Spinal cord (tissue), 10 donors: Measurements from ENCODE around the gene GAB4. TPM values are rescaled to one million over a fixed set of nuclear protein-coding genes. Genes with fewer than 3 reads are reported as not detected.

Experiments used
- DNase-seq, 6 donors: peaks; one replicate each; pipeline versions ENCODE4 v3.0.0 to v3.0.0-alpha.2; 2013 to 2015; ENCODE audit warnings: low spot score in 6 of 6, low read depth in 4 of 6
- H3K27ac ChIP-seq: one replicate; pipeline ENCODE4 v1.5.1; 2013; ENCODE audit warnings: low read depth, low read length, control low read depth
- H3K27me3 ChIP-seq: one replicate; pipeline ENCODE4 v1.6.1; 2013; ENCODE audit warnings: low read length; ENCODE audit not compliant: control insufficient read depth, insufficient read depth
- H3K36me3 ChIP-seq: one replicate; pipeline ENCODE4 v1.6.1; 2013; ENCODE audit warnings: low read length; ENCODE audit not compliant: control insufficient read depth, insufficient read depth
- H3K4me1 ChIP-seq: one replicate; pipeline ENCODE4 v1.6.1; 2013; ENCODE audit warnings: low read length; ENCODE audit not compliant: control insufficient read depth, insufficient read depth
- H3K4me3 ChIP-seq: one replicate; pipeline ENCODE4 v1.5.1; 2013; ENCODE audit warnings: low read depth, low read length, control low read depth
- H3K9me3 ChIP-seq: one replicate; pipeline ENCODE4 v1.6.1; 2013; ENCODE audit warnings: low read length; ENCODE audit not compliant: control insufficient read depth, insufficient read depth
- WGBS: methylation state at CpG from one replicate; pipeline ENCODE4 v1.1.5; 2013; ENCODE audit warnings: missing lambda C conversion rate; ENCODE audit not compliant: insufficient coverage; 5-methylcytosine and 5-hydroxymethylcytosine counted together
- polyA plus RNA-seq, 2 donors: library from polyadenylated mRNA; unstranded; fragments of 120-200 nt; gene quantifications; one replicate each; pipeline ENCODE4 v1.2.1, GENCODE V29; 2013; ENCODE audit not compliant: insufficient read length in 2 of 2
- total RNA-seq, 2 donors: library from RNA; depleted of rRNA in 1 of 2; stranded (reverse); fragments of 120-200 nt in 1 of 2; fragments of >200 nt in 1 of 2; gene quantifications; one replicate each; pipeline versions ENCODE4 v1.2.3 to v1.2.4, GENCODE V29; 2013 to 2014
- donor health status: healthy.

Gene GAB4
- total and polyA plus RNA-seq, 4 donors: 0.06 to 0.36 (median 0.18) TPM

DNA sequence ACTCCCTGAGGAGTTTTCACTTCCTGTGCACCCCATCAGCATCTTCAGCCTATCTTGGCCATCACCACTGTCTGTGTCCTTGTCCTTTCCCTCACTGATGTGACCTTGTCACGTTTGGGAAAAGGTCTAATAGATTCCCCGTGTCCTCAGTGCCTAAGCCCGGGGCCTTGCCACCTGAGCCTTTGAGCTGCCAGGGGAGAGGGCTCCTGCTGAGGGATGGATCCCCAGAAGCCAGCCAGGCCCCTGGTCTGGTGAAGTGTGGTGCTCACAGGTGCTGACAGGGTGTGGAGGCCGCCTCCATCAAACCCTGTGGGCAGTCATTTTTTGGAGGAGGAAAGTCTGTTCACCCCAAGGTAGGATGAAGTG, 47.2 kb downstream of the GAB4 start:
- no peak for DNase-seq
- no peaks in the 10 kb centered on the region for H3K36me3 ChIP-seq
- H3K4me1 ChIP-seq: no peaks in the 10 kb centered on the region
- no peaks in the 10 kb centered on the region for H3K9me3 ChIP-seq
- H3K4me3 ChIP-seq: no peak overlapping the region
- H3K27me3 ChIP-seq: no peaks in the 10 kb centered on the region
- WGBS: 74% methylated on average over 3 of the region's 4 CpGs
- no peak overlapping the region for H3K27ac ChIP-seq

DNA sequence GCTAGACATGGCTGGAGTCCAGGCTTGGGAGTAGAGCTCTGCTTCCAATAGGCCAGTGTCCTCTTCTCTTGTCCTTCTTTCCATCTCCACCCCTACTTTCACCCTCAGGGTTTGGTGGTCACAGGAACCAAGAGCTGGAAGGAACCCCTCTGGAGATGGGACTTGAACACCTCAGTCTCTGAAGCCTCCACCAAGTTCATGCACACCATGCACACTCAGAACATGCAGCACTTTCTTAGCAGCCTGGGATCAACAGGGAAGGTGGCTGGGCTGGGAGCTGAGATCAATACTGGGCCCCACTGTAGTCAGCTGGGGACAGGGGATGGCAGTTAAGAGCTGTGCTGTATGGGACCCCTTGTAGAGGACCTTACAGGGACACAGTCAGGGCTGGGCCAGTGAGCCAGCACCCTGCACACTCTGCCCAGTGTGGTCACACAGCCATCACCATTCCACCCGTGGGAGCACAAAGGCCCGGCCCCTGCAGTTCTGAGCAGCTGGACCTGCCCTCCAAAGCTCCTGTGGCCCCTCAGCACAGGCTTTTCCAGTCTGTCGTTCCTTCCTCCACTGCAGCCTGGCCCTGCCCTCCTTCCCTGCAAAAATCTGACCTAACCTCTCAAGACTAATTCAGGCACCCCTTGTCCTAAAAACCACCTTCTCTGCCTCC, 47.7 kb downstream of the GAB4 start:
- no peaks in the 10 kb centered on the region for H3K36me3 ChIP-seq
- H3K4me1 ChIP-seq: peaks cover 3% of the 10 kb centered on the region
- H3K27ac ChIP-seq: no peak overlapping the region
- 92% methylated on average over 3 of the region's 3 CpGs for WGBS
- no peak for DNase-seq
- H3K9me3 ChIP-seq: no peaks in the 10 kb centered on the region
- H3K4me3 ChIP-seq: no peak overlapping the region
- H3K27me3 ChIP-seq: no peaks in the 10 kb centered on the region

DNA sequence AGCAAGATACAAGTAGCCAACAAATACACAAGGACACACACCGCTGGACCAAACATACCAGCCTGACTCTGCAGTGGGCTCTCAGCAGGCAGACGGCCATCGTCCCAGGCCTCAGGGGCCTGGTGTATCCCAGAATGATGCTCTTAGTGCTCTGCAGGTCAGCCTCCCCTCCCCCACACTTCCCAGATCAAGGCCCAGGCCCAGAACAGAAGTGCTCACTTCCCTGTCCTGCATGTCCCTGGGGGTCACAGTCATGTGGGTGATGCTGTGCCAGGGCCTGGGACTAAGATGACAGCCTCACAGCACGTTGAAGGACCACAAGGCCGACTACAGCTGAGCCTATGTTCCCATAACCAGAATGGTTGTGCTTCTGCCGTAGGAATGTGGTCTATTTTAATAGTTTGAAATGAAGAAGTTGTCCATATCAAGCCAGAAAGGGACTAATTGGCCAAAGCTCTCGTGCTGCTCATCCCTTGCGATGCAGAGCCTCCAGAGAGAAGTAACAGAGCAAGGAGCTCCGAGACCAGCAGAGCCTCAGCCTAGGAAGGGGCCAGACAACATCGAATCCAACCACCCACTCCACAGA, 48.6 kb downstream of the GAB4 start:
- 84% methylated on average over 8 of the region's 10 CpGs for WGBS
- Histone ChIP-seq H3K36me3 (no peaks in the 10 kb centered on the region), H3K4me3 (no peak overlapping the region), H3K27ac (no peak overlapping the region), H3K27me3 (no peaks in the 10 kb centered on the region), H3K4me1 (peaks cover 7% of the 10 kb centered on the region), H3K9me3 (no peaks in the 10 kb centered on the region)
- no peak for DNase-seq

DNA sequence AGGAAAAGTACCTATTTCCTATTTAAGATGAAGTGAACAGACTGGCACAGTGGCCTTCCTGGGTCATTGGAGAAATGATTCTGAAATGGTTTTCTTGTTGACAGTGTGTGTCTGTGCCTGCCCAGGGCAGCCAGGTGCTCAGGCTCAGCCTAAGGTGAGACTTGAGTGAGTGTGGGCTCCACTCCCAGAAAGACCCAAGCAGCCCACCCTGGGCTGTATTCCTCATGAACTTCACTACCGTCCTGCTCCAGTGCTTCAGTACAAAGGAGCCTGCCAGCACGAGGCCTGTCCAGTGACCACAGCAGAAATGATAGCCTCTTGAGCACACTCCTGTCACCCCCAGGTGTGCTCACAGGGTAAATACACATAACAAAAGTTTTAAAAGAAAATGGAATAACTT, 49.5 kb downstream of the GAB4 start:
- Histone ChIP-seq H3K27ac (no peak overlapping the region), H3K4me1 (peaks cover 7% of the 10 kb centered on the region), H3K36me3 (no peaks in the 10 kb centered on the region), H3K4me3 (no peak overlapping the region), H3K9me3 (no peaks in the 10 kb centered on the region), H3K27me3 (no peaks in the 10 kb centered on the region)
- 90% methylated on average over 2 of the region's 2 CpGs for WGBS
- no peak for DNase-seq

DNA sequence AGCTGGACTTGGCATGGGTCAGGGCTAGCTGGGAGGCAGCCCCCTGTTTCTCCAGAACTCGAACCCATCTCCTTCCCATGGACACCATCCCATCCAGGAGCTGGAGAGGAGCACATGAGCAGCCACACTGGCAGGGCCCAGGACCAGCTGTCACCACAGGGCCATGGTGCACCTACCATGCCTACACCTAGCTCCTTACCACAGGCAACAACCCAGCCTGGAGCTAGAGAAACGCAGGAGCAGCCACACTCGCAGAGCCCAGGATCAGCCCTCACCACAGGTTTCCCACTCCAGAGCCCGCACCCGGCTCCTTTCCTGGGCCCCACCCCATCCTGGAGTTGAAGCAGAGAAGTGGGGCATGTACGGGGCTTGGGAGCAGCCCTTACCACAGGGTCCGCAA, 50.2 kb downstream of the GAB4 start:
- Histone ChIP-seq H3K27me3 (no peaks in the 10 kb centered on the region), H3K4me3 (no peak overlapping the region), H3K9me3 (no peaks in the 10 kb centered on the region), H3K4me1 (peaks cover 7% of the 10 kb centered on the region), H3K27ac (no peak overlapping the region), H3K36me3 (no peaks in the 10 kb centered on the region)
- WGBS: 85% methylated on average over 6 of the region's 7 CpGs
- no peak for DNase-seq

DNA sequence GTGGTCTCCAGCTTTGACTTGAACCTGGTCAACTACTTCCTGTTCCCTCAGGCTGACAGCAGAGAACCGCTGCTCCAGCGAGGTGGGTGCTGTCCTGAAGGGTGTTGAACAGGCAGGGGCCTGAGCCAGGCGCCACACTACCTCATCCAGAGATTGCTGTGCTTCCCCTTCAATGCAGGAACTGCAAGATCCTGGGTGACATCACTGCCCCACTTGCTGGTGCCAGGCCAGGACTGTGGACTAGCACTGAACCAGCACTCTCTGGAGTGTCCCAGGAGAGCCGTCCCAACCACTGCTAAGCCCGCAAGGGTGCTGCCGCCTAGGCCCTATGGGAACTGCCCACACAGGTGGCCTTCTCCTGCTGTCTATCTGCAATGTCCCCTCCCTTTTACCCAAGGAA, 51.7 kb downstream of the GAB4 start:
- Histone ChIP-seq H3K4me3 (no peak overlapping the region), H3K27ac (no peak overlapping the region), H3K27me3 (no peaks in the 10 kb centered on the region), H3K9me3 (no peaks in the 10 kb centered on the region), H3K4me1 (peaks cover 7% of the 10 kb centered on the region), H3K36me3 (no peaks in the 10 kb centered on the region)
- no peak for DNase-seq
- WGBS: 86% methylated on average over 6 of the region's 6 CpGs

DNA sequence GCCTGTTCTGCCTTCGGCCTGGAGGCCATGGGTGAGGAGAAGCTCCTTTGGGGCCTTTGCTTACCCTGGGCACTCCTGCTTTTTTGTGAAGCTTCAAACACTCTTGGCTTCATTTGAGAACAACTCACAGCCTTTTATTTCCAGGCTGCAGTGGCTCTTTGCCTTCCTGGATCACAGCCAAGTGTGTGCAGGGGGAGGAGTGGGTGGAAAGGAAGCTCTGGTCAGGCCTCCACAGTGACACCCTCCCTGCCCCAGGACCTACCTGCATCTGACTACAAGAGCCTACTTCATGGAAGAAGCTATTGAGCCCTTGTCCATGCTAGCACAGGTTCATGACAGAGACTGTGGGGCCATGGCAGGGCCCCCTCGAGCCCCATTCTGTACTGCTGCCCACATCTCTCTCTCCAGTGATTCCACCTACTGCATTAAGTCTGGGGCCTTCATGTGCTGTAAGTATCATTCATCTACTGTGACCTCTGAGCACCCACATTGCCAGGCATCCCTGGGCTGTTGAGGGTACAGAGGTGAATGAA, 52.3 kb downstream of the GAB4 start:
- no peak overlapping the region for H3K27ac ChIP-seq
- no peaks in the 10 kb centered on the region for H3K27me3 ChIP-seq
- H3K4me1 ChIP-seq: peaks cover 7% of the 10 kb centered on the region
- 54% methylated on average over 2 of the region's 2 CpGs for WGBS
- no peak overlapping the region for H3K4me3 ChIP-seq
- no peaks in the 10 kb centered on the region for H3K9me3 ChIP-seq
- no peaks in the 10 kb centered on the region for H3K36me3 ChIP-seq
- DNase-seq: peak in 3 of 6 donors; percentile 15 to 37 (median 31)

DNA sequence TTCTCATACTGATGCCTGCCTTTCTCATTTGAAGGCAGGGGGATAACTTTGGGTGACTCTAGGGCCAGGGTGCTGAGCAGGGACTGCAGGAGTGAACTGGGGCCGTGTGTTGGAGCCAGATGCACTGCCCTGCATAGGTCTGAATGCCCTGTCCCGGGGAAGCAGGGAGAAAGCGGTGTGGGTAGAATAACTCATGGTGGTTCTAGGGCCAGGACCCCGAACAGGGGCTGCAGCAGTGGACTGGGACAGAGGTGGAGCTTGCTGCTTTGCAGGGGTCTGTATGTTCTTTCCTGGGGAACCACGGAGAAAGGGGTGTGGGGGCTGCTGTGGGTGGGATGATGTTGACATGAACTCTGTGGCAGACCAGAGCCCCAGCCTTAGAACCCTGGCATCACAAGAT, 52.9 kb downstream of the GAB4 start:
- H3K4me1 ChIP-seq: peaks cover 7% of the 10 kb centered on the region
- 80% methylated on average over 5 of the region's 5 CpGs for WGBS

DNA sequence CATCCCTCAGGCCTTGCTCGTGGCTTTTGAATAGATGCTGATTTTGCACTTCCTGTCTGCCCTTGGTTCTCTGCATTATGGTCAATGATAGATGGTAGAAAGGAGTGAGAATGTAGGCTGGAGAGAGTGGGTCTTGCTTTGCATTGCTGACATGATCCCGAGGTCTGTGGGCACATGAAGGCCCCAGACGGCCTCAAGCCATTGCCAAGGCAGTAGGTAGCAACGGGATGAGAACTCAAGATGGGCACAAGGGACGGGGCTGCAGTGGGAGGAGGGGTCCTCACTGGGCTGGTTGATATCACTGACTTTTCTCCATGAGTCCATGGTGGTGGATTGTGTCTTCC, 54.0 kb downstream of the GAB4 start:
- no peak for DNase-seq
- H3K27me3 ChIP-seq: no peaks in the 10 kb centered on the region

More for the DNA sequence above, 52.9 kb downstream of the GAB4 start:
- no peak overlapping the region for H3K27ac ChIP-seq
- no peaks in the 10 kb centered on the region for H3K9me3 ChIP-seq
- H3K27me3 ChIP-seq: no peaks in the 10 kb centered on the region
- no peak for DNase-seq
- no peaks in the 10 kb centered on the region for H3K36me3 ChIP-seq
- no peak overlapping the region for H3K4me3 ChIP-seq

More for the DNA sequence above, 54.0 kb downstream of the GAB4 start:
- H3K36me3 ChIP-seq: no peaks in the 10 kb centered on the region
- no peak overlapping the region for H3K27ac ChIP-seq
- H3K9me3 ChIP-seq: no peaks in the 10 kb centered on the region
- 78% methylated on average over 5 of the region's 5 CpGs for WGBS
- H3K4me3 ChIP-seq: no peak overlapping the region
- H3K4me1 ChIP-seq: peaks cover 7% of the 10 kb centered on the region
